ENCODE results near the gene SDS.
"Not testable (repeated sequence)": the region's sequence is repeated elsewhere in the genome, so short reads cannot be mapped to it uniquely, and the experiment has no call there.

Gene SDS

DNA sequence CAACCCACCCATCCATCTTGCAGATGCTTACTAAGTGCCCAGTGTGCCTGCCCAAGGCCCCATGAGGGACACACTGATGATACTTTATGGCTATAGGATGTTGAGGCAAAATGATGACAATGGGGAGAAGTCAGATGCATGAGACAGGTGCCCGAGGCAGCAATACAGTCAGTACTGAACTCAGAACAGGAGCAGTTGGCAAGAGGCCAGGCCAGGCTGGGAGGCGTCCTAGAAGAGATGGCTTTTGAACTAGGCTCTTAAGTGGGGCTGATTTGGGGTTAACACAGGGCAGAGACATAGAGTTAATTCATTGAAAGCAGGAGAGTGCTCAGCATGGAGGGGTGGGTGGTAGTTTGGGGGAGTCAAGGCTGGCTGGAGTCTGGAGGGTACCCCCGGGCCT lies 29.7 kb downstream of the SDS start:
- no peak for DNase-seq

DNA sequence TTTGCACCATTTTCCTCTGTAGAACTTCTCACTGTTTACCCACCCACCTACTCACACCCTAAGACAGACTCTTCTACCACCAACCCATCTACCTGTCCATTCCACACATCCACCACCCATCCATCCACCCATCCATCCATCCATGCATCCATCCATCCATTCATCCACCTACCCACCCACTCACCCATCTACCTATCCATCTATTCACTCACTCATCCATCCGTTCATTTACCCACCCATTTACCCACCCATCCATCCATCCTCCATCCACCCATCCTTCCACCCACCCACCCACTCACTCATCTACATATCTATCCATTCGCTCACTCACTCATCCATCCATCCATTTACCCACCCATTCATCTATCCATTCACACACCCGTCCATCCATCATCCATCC lies 30.2 kb downstream of the SDS start:
- DNase-seq: no peak

DNA sequence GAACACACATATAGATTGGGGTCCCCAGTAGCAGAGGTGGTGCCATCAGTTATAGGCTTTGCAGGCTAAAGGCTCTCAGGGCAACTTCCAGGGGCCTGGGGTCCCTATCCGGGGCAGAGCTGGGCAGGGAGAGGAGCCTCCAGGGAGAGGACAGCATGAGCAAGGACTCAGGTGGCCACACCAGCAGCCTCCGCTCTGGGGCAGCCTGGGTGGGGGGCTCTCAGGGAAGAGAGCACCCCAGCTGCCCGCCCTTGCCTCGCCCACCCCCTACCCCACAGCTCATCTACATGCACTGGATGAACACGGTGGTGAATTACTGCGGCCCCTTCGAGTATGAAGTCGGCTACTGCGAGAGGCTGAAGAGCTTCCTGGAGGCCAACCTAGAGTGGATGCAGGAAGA lies 31.3 kb downstream of the SDS start:
- no peak for DNase-seq

DNA sequence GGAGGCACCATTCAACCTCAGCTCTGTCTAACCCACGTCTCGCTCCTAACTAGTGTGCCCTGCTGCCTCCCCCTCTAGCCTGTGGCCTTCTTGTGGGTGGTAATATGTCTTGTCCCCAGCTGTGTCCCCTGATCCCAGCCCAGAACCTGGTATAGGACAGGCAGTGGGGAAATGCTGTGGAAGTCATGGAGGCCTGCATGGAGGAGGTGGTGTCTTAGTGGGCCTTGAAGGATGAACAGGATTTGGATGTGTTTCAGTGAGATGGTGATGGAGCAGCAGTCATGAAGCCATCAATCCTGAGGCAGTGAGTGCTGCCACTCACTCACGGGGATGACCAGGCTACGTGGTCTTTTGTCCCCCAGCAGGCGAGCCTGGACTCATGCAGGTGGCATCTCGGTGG lies 31.9 kb downstream of the SDS start:
- no peak for DNase-seq

DNA sequence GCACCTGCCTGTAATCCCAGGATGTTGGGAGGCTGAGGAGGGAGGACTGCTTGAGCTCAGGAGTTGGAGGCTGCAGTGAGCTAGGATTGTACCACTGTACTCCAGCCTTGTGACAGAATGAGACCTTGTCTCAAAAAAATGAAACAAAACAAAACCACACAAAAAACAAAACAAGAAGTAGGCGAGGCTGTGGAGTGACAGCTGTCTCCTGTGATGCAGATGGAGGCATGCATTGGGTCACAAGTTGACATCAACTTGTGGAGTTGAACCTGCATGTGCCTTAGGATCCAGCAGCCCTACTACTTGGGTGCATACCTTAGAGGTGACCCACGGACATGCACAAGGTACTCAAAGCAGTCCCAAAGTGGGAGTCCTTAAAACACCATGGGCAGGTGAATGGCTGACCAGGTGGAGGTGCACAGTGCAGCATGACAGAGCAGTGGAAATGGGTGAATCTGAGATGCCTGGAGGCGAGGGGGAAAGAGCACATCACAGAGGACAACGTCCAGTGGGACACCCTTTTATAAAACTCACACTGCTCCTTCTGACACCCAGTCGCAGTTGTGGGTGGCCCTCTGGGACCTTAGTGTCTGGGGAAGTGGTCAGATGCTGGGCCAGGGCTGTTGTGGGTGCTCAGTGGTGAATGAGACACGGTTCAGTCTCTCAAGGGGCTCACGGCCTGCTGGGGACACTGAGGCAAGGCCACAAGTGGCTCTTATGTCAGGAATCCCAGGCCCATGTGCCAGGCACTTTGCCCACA lies 32.6 kb downstream of the SDS start:
- no peak for DNase-seq

DNA sequence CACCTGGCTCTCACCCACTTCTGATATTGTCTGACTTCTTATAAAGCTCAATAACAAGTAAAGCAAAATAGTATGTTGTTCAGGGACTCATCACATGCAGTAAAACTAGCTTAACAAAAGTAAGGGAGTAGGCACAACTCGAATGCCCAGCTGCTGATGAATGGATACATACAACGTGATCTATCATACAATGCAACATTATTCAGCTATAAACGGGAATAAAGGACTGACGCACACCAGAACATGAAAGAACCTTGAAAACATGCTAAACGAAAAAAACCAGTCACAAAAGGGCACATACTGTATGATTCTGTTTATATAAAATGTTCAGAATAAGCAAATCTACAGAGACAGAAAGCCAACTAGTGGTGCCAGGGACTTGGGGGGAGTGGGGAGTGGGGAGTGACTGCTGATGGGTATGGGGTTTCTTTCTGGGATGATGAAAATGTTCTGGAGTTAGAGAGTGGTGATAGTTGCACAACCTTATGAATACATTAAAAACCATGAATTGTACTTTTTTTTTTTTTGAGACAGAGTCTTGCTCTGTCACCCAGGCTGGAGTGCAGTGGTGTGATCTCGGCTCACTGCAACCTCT lies 34.2 kb downstream of the SDS start:
- no peak for DNase-seq

DNA sequence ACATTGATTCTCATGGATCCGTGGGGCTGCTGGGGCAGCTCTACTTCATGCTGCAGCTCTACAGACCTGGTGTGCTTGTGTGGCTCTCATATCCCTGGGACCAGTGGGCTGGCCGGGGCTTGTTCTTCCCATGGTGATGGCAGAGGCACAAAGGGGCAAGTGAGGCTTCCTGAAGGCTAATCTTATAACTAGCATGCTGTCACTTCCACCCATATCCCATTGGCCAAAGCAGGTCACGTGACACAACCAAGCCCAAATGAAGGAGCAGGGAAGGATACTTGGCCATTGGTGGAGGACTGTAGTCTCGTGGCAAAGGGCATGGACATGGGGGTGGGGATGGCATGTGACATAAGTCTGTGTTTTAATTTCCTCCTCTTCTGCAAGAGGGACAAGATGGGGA lies 35.4 kb downstream of the SDS start:
- no peak for DNase-seq

DNA sequence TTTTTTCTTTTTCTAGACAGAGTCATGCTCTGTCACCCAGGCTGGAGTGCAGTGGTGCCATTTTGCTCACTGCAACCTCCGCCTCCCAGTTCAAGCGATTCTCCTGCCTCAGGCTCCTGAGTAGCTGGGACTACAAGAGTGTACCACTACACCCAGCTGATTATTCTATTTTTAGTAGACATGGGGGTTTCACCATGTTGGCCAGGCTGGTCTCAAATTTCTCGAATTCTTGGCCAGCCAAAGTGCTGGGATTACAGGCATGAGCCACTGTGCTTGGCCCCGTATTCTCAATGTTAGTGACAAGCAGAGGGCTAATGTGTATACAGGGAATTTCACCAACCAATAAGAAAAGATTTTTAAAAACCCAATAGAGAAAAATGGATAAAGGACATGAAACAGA lies 36.9 kb downstream of the SDS start:
- DNase-seq: no peak

DNA sequence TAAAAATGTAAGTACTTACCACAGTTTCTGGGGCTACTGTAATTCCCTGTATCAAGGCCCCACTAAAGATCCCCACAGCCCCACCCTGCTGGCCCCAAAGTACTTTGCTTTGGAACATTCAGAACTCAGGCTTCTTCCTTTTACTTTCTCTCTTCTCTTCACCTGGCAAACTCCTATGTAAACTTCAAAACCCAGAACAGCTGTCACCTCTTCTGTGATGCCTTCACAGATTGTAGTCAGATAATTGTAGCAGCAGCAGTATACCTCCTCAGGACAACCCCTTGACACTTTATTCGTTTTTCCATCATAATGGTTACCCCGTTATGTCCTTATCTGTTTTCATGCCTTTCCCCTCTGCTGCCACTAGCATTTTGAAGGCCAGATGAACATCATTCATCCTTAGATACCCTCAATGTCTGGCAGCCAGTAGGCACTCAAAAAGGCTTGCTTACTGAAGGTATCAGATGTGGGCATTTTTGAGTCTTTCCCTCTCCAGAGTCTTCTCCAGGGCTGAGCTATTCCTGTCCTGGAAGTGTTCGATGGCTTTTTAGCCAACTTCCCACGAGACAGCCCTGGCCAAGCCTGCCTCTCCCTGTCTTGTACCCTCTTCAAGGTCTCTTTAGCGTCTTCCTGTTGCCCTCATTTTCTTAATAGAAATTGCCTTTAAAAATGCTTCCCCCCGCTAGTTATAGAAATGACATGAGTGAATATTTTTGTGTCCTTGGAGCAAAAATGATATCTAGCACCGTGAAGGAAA lies 37.9 kb downstream of the SDS start:
- DNase-seq: no peak

DNA sequence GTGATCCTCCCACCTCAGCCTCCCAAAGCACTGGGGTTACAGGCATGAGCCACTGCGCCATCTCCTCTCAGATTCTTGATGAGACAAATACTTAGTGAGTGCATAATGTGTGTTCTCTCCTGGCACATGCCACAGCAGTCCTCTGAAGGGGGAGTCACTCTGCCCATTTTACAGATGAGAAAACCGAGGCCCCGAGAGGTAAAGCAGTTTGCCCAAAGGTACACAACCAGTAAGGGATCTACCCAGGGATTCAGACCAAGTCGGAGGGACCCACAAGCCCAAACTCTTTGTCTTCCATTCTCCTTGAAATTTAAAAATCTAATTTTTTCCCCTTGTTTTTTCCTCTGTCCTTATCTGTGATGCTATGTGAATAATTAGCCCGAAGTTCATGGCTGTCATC lies 39.0 kb downstream of the SDS start:
- no peak for DNase-seq

DNA sequence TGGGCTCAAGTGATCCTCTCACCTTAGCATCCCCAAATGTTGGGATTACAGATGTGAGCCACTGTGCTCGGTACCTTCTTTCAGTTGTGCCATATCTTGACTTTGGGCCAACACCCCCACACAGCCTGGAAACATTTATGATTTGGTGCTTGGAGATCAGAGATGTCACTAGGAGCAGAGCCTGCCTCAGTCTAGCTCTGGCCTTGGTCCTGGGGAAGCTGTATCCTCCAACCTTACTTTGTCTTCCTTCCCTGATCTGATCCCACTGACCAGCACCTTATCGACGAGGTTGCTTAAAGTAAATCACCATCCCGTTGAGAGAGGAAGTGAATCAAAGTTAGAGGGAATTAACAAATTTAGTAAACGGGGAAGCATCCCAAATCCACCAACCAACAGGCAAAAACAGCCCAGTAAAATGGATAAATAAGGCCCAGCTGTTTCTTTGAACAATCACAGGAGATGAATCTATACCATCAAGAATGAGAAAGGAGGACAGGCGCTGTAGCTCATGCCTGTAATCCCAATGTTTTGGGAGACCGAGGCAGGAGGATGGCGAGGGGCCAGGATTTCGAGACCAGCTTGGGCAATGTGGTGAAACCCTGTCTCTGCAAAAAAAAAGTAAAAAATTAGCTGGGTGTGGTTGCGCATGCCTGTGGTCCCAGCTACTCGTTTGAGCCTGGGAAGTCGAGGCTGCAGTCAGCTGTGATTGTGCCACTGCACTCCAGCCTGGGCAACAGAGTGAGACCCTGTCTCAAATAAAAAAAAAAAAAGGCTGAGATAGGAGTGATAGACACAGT lies 41.9 kb downstream of the SDS start:
- DNase-seq: no peak

DNA sequence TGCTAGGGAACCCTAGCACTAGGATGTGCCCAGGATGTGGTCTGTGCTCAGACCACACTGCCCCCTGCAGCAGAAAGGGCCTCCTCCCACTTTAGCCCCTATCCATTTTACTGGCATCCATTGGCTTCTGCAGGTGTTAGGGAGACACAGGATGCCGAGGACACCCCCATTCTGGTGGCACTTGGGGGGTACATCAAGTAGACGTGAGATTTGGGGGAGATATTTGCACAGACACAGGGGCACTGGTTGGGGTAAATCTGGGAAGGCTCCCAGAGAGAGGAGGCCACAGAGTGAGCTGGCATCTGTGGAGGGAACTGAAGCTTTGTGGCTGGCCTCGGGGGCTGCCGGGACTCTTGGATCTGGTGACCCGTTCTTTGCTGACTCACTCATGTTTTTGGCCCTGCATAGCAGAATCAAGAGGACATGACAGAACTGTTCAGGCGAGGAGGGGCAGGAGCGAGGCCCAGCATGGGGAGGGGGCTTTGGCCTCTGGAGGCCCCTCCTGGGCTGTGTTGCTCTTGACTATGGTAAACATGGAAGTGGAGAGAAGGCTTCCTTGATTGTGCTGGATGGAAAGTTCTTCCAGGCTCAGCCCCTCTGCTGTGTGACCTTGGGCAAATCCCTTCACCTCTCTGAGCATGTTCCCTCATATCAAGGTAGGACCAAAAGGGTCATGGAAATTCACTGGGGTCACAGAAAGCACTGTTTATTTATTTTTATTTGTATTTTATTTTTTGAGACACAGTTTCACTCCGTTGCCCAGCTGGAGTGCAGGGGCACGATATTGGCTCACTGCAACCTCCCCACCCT lies 43.5 kb downstream of the SDS start:
- DNase-seq: no peak

DNA sequence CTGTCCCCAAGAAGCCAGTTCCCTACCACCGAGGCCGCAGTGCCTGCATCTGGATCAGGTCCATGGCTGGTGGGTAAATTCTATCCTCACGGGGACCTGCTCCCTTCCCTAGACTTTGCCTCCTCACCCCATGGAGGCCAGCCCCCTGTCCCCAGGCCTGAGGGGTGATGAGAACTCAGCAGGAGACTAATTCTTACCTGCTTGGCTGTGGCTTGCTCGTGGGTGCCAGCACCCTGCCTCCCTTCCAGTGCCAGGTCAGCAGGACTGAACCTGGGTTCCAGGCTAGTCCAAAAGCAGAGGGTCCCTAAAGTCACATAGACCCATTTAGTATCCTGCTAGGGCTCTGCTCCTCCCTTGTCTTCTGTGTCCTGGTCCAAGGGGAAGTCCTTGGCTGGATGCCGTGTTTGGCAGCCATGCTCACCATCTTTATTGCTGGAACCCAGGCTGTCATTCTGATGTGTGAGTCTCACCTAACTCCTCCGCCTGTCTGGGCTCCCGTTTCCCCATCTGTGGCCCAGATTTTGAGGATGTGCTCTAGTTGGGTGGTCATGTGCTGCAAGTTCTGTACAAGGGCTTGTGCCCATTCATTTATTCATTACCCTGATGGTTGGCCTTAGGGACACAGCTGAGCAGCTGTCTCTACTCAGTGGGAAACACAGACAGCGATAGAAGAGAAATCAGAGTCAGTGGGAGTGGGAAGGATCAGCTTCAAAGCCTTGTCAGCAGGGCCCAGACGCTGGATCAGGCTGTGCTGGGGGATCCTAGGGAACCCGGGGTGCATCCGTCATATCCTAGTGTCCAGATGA lies 44.4 kb downstream of the SDS start:
- no peak for DNase-seq

DNA sequence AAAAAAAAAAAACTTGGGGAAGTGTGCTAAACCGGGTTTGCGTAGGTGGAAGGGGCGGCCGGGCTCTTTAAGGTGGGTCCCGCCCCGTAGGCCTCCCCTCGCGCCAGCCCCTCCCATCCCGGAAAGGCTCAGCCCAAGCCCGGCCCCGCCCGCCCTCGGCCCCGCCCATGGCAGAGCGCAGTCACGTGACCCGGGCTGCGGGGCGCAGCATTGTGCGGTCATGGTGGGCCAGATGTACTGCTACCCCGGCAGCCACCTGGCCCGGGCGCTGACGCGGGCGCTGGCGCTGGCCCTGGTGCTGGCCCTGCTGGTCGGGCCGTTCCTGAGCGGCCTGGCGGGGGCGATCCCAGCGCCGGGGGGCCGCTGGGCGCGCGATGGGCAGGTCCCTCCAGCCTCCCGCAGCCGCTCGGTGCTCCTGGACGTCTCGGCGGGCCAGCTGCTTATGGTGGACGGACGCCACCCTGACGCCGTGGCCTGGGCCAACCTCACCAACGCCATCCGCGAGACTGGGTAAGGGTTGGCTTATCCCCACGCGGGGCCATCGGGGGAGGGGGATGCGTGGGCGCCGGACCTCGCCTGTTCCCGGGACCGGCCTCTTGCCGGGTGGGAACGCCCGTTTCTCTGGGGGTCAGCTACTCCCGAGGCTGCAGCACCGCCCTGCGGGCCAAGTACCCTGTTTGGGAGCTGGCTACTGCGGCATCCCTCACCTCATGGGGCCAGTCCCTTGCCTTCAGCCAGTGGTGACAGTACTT lies 45.1 kb downstream of the SDS start, which contains the start of gene PLBD2:
TSS of gene PLBD2 (plus strand) at position 207 of the 752 bp plus-strand sequence. CDS start at position 221, 14 bp downstream.
- DNase-seq: peak; percentile 60

DNA sequence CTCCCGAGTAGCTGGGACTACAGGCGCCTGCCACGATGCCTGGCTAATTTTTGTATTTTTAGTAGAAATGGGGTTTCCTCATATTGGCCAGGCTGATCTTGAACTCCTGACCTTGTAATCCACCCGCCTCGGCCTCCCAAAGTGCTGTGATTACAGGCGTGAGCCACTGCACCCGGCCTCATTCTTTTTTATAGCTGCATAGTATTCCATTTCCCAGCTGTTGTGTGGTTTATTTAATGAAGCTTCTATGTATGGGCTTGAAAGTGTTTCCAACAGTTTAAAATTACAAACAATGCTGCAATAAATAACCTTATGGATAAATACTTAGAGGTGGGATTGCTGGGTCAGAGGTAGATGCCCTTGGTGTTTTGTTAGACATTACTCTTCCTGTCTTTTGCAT lies 49.5 kb downstream of the SDS start:
- DNase-seq: not testable (repeated sequence)

DNA sequence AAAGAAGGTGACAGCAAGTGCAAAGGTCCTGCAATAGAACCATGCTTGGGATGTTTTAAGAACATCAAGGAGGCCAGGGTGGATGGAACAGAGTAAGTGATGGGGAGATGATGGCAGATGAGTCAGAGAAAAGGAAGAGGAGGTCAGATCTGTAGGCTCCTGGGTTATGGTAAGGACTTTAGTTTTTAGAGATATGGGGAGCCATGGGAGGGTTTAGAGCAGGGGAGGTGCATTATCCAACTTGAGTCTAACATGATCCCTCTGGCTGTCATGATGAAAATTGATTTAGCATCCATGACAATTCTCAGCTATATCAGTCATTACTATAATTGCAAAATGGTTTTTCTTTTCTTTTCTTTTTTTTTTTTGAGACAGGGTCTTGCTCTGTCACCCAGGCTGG lies 52.6 kb downstream of the SDS start:
- DNase-seq: no peak

DNA sequence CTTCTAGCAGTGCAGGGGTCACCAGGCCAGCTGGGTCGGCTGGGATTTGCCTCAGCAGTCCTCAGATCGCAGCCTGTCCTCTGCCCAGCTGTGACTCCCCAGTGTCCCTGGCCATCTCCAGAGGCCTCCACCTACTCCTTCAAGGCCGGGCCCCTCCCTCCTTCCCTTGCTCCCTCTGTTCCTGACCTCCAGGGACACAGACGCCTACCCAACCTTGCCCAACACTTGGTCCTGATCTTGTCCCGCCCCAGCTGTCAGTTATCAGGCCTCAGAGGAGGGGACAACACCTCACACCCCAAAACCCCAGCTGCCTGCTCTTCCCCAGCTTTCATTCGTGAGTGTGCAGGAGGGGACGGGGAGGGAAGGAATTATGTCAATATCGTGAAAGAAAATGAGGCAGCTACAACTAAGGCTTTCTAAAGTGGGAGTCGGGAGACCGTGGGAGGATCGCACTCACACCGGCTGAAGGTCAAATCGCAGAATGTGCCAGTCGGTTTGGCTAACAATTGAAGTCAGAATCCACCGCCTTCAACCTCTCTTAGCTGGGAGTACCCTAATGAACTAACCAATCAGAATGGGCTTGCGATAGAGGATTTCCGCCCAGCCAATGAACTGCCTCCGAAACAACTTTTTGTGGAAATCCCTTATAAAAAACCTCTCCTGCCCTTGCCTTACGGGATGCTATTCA lies 54.7 kb downstream of the SDS start:
- DNase-seq: no peak

DNA sequence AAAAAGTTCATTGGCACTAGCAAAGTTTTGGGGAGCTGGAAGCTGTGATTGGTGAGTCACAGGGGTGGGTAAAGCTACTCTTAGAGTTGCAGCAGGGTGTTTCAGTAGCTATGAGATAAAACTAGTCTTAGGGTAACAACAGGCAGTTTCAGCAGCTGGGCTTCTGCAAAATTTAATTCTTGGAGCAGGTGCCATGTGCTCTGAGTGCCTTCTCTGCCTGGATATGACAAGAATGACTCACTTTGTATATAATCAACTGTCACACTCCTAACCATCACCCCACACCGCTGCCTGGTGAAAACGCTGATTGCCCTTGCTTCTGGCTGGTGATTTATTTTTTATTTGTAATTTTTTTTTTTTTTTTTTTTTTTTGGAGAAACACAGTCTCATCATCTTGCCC lies 55.8 kb downstream of the SDS start:
- DNase-seq: no peak

DNA sequence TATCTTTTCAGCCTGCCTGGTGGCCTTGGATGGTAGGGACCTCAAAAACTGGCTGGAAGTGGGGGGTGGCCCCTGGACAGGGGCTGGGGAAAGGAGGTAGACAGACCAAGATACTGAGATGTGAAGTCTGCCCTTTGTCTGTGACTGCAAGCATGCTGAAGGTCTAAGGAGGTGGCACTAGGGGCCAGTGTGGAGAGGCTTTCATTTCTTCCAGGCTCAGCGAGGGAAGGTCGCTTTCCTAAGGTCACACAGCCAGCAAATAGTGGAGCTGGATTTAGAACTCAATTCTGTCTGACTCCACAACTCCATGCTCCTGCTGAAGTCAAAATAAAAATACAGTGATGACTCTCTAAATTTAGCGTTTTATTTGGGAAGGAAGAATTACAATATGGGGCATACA lies 56.6 kb downstream of the SDS start:
- DNase-seq: no peak

DNA sequence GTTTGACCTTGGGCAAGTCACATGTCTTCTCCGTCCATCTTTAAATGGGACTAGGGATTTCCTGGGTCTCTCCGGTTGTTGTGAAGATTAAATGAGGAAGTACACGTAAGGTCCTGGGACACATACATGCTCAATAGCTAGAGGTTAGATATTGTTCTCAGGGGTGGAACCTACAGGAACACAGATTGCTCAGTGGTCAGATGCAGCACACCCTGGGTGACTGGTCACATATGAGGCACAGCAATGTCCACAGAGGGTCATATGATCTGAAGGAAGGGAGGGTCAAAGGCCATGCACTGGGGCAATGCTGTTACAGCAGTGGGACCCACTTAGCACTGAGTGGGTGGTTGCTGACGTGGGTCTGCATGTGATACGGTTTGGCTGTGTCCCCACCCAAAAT lies 57.3 kb downstream of the SDS start:
- DNase-seq: no peak
